ENCODE data around the gene PGF. TPM values are rescaled to one million over a fixed set of nuclear protein-coding genes. Genes with fewer than 3 reads are reported as not detected.

The PGF gene
- total and polyA plus RNA-seq, 4 experiments from 2014 or later = 0.11 to 0.13 TPM; not detected in 2

- no peak for DNase-seq
- no peaks in the 10 kb centered on the region for H3K27me3 Mint-ChIP-seq
- intact Hi-C loops (cut with micrococcal nuclease) = no loop called here
- Histone ChIP-seq H3K4me3 (ENCODE audit: low read length in 2 of 2) (no peak overlapping the region), H3K9me3 (ENCODE audit: control insufficient read depth in 1 of 2, low read length in 2 of 2) (no peaks in the 10 kb centered on the region), H3K4me1 (ENCODE audit: insufficient read depth, low read length) (no peaks in the 10 kb centered on the region), H3K36me3 (ENCODE audit: insufficient read depth, low read length) (no peaks in the 10 kb centered on the region), H3K27ac (ENCODE audit: low read depth, low read length) (no peak overlapping the region), H3K27me3 (ENCODE audit: insufficient read depth, low read length) (no peaks in the 10 kb centered on the region)
- no peaks in the 10 kb centered on the region for H3K4me1 Mint-ChIP-seq
- H3K4me3 Mint-ChIP-seq = no peak overlapping the region
- H3K27ac Mint-ChIP-seq = no peak overlapping the region
- ChIA-PET CTCF (ENCODE audit: partially characterized antibody) (no interaction called here), POLR2A (ENCODE audit: partially characterized antibody) (no interaction called here)
- no peaks in the 10 kb centered on the region for H3K9me3 Mint-ChIP-seq
- H3K36me3 Mint-ChIP-seq = no peaks in the 10 kb centered on the region
These were observed 26.4 kb upstream of the PGF start for GRCh38 chr14:74981833-74982232.

GRCh38 chr14:74981462-74981782 is 26.0 kb upstream of the PGF start:
- H3K36me3 ChIP-seq (ENCODE audit: insufficient read depth, low read length) = no peaks in the 10 kb centered on the region
- H3K27me3 ChIP-seq (ENCODE audit: insufficient read depth, low read length) = no peaks in the 10 kb centered on the region
- H3K27ac Mint-ChIP-seq = no peak overlapping the region
- H3K27ac ChIP-seq (ENCODE audit: low read depth, low read length) = no peak overlapping the region
- no peaks in the 10 kb centered on the region for H3K9me3 Mint-ChIP-seq
- no peak overlapping the region for H3K4me3 ChIP-seq (ENCODE audit: low read length in 2 of 2)
- intact Hi-C loops (cut with micrococcal nuclease) = no loop called here
- DNase-seq = no peak
- ChIA-PET CTCF (ENCODE audit: partially characterized antibody) (no interaction called here), POLR2A (ENCODE audit: partially characterized antibody) (no interaction called here)
- H3K9me3 ChIP-seq (ENCODE audit: control insufficient read depth in 1 of 2, low read length in 2 of 2) = no peaks in the 10 kb centered on the region
- H3K4me1 Mint-ChIP-seq = no peaks in the 10 kb centered on the region
- H3K4me1 ChIP-seq (ENCODE audit: insufficient read depth, low read length) = no peaks in the 10 kb centered on the region
- H3K27me3 Mint-ChIP-seq = no peaks in the 10 kb centered on the region
- no peaks in the 10 kb centered on the region for H3K36me3 Mint-ChIP-seq
- no peak overlapping the region for H3K4me3 Mint-ChIP-seq

GRCh38 chr14:74980731-74981461 is 25.5 kb upstream of the PGF start:
- Mint-ChIP-seq H3K4me1 (no peaks in the 10 kb centered on the region), H3K9me3 (no peaks in the 10 kb centered on the region), H3K27me3 (no peaks in the 10 kb centered on the region), H3K4me3 (no peak overlapping the region), H3K27ac (no peak overlapping the region), H3K36me3 (no peaks in the 10 kb centered on the region)
- Histone ChIP-seq H3K4me1 (ENCODE audit: insufficient read depth, low read length) (no peaks in the 10 kb centered on the region), H3K36me3 (ENCODE audit: insufficient read depth, low read length) (no peaks in the 10 kb centered on the region), H3K9me3 (ENCODE audit: control insufficient read depth in 1 of 2, low read length in 2 of 2) (no peaks in the 10 kb centered on the region), H3K4me3 (ENCODE audit: low read length in 2 of 2) (no peak overlapping the region), H3K27ac (ENCODE audit: low read depth, low read length) (no peak overlapping the region), H3K27me3 (ENCODE audit: insufficient read depth, low read length) (no peaks in the 10 kb centered on the region)
- no peak for DNase-seq
- POLR2A ChIA-PET (ENCODE audit: partially characterized antibody) = no interaction called here
- intact Hi-C loops (cut with micrococcal nuclease) = no loop called here
- CTCF ChIA-PET (ENCODE audit: partially characterized antibody) = interaction anchor here (0.5 kb wide), 1 partner anchor 319 kb away, joined by 5 read pairs; no protein-coding TSS in a partner anchor

GRCh38 chr14:74980398-74980730 is 25.0 kb upstream of the PGF start:
- Mint-ChIP-seq H3K4me1 (no peaks in the 10 kb centered on the region), H3K4me3 (no peak overlapping the region), H3K36me3 (no peaks in the 10 kb centered on the region), H3K9me3 (no peaks in the 10 kb centered on the region), H3K27ac (no peak overlapping the region), H3K27me3 (no peaks in the 10 kb centered on the region)
- no peaks in the 10 kb centered on the region for H3K9me3 ChIP-seq (ENCODE audit: control insufficient read depth in 1 of 2, low read length in 2 of 2)
- H3K4me1 ChIP-seq (ENCODE audit: insufficient read depth, low read length) = no peaks in the 10 kb centered on the region
- intact Hi-C loops (cut with micrococcal nuclease) = no loop called here
- no peaks in the 10 kb centered on the region for H3K27me3 ChIP-seq (ENCODE audit: insufficient read depth, low read length)
- no peak for DNase-seq
- ChIA-PET POLR2A (ENCODE audit: partially characterized antibody) (no interaction called here), CTCF (ENCODE audit: partially characterized antibody) (interaction anchor here (0.5 to 0.7 kb wide), 2 partner anchors 75 to 320 kb away, joined by 3 to 5 read pairs; no protein-coding TSS in a partner anchor)
- no peak overlapping the region for H3K27ac ChIP-seq (ENCODE audit: low read depth, low read length)
- H3K36me3 ChIP-seq (ENCODE audit: insufficient read depth, low read length) = no peaks in the 10 kb centered on the region
- no peak overlapping the region for H3K4me3 ChIP-seq (ENCODE audit: low read length in 2 of 2)

GRCh38 chr14:74979442-74980397 is 24.3 kb upstream of the PGF start:
- ChIA-PET POLR2A (ENCODE audit: partially characterized antibody) (no interaction called here), CTCF (ENCODE audit: partially characterized antibody) (interaction anchor here (0.7 kb wide), 2 partner anchors 9 to 75 kb away, joined by 3 read pairs; no protein-coding TSS in a partner anchor)

GRCh38 chr14:74979029-74979428 is 23.6 kb upstream of the PGF start:
- Histone ChIP-seq H3K9me3 (ENCODE audit: control insufficient read depth in 1 of 2, low read length in 2 of 2) (no peaks in the 10 kb centered on the region), H3K4me3 (ENCODE audit: low read length in 2 of 2) (no peak overlapping the region), H3K36me3 (ENCODE audit: insufficient read depth, low read length) (no peaks in the 10 kb centered on the region), H3K4me1 (ENCODE audit: insufficient read depth, low read length) (no peaks in the 10 kb centered on the region), H3K27ac (ENCODE audit: low read depth, low read length) (no peak overlapping the region), H3K27me3 (ENCODE audit: insufficient read depth, low read length) (no peaks in the 10 kb centered on the region)
- POLR2A ChIA-PET (ENCODE audit: partially characterized antibody) = no interaction called here
- Mint-ChIP-seq H3K36me3 (no peaks in the 10 kb centered on the region), H3K4me1 (no peaks in the 10 kb centered on the region), H3K9me3 (no peaks in the 10 kb centered on the region), H3K4me3 (no peak overlapping the region), H3K27me3 (no peaks in the 10 kb centered on the region), H3K27ac (no peak overlapping the region)
- intact Hi-C loops (cut with micrococcal nuclease) = no loop called here
- CTCF ChIA-PET (ENCODE audit: partially characterized antibody) = interaction anchor here (0.7 kb wide), 1 partner anchor 10 kb away, joined by 3 read pairs; no protein-coding TSS in a partner anchor
- DNase-seq = no peak

More at GRCh38 chr14:74979442-74980397, 24.3 kb upstream of the PGF start:
- no peaks in the 10 kb centered on the region for H3K4me1 ChIP-seq (ENCODE audit: insufficient read depth, low read length)
- Mint-ChIP-seq H3K4me1 (no peaks in the 10 kb centered on the region), H3K27ac (no peak overlapping the region), H3K4me3 (no peak overlapping the region), H3K9me3 (no peaks in the 10 kb centered on the region), H3K36me3 (no peaks in the 10 kb centered on the region), H3K27me3 (no peaks in the 10 kb centered on the region)
- H3K36me3 ChIP-seq (ENCODE audit: insufficient read depth, low read length) = no peaks in the 10 kb centered on the region
- H3K9me3 ChIP-seq (ENCODE audit: control insufficient read depth in 1 of 2, low read length in 2 of 2) = no peaks in the 10 kb centered on the region
- H3K27ac ChIP-seq (ENCODE audit: low read depth, low read length) = no peak overlapping the region
- intact Hi-C loops (cut with micrococcal nuclease) = no loop called here
- H3K4me3 ChIP-seq (ENCODE audit: low read length in 2 of 2) = no peak overlapping the region
- no peak for DNase-seq
- H3K27me3 ChIP-seq (ENCODE audit: insufficient read depth, low read length) = no peaks in the 10 kb centered on the region

- H3K27me3 ChIP-seq (ENCODE audit: insufficient read depth, low read length) = no peaks in the 10 kb centered on the region
- H3K4me3 ChIP-seq (ENCODE audit: low read length in 2 of 2) = no peak overlapping the region
- Mint-ChIP-seq H3K4me1 (peaks cover 0 to 2% (median 0%) of the 10 kb centered on the region in 4 donors), H3K4me3 (no peak overlapping the region), H3K27ac (peak overlapping the region in 1 of 7 donors; percentile 66), H3K9me3 (no peaks in the 10 kb centered on the region), H3K27me3 (no peaks in the 10 kb centered on the region), H3K36me3 (no peaks in the 10 kb centered on the region)
- POLR2A ChIA-PET (ENCODE audit: partially characterized antibody) = no interaction called here
- no peaks in the 10 kb centered on the region for H3K4me1 ChIP-seq (ENCODE audit: insufficient read depth, low read length)
- intact Hi-C loops (cut with micrococcal nuclease) = no loop called here
- no peak overlapping the region for H3K27ac ChIP-seq (ENCODE audit: low read depth, low read length)
- CTCF ChIA-PET (ENCODE audit: partially characterized antibody) = interaction anchor here (0.7 kb wide), 1 partner anchor 11 kb away, joined by 3 read pairs; no protein-coding TSS in a partner anchor
- H3K9me3 ChIP-seq (ENCODE audit: control insufficient read depth in 1 of 2, low read length in 2 of 2) = no peaks in the 10 kb centered on the region
- DNase-seq = no peak
- no peaks in the 10 kb centered on the region for H3K36me3 ChIP-seq (ENCODE audit: insufficient read depth, low read length)
These were observed 23.1 kb upstream of the PGF start for GRCh38 chr14:74978416-74978947.
